Right hindlimb (tissue), 1 donor: ENCODE measurements around the gene CTDNEP1.
A peak's percentile ranks its signal among the peaks of the same experiment; 100 is the strongest.

ENCODE experiments used
- DNase-seq: peaks from one replicate; pipeline ENCODE4 v3.0.0-alpha.2; 2018

CTDNEP1 gene

DNA sequence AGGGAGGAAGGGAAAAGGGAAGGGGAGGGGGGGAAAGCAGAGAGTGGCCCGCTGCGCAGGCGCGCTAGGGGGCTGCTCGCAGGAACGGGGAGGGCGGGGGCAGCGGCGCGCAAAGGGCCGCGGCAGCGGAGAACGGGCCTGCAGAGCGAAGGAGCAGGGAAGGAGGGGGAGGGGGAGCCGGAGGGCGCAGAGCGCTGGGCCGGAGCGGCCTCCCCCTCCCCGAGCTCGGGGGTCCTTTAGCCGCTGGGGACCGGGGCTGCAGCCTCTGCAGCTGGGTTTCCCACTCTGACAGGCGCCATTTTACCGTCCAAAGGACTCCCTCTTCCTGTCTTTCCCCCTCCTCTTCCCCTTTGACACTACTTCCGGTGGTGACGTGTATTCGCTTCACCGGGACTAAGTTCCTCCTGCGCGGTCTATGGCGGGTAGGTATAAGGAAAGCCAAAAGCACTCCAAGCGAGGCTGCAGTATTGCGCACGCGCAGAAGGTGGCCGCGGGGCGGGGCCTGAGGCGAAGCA is at the start of gene CTDNEP1:
Gene CTDNEP1 (minus strand): TSS at position 74 of the 515 bp plus-strand sequence. CDS start 438 bp downstream, outside the sequence.
- peak; percentile 99 for DNase-seq

DNA sequence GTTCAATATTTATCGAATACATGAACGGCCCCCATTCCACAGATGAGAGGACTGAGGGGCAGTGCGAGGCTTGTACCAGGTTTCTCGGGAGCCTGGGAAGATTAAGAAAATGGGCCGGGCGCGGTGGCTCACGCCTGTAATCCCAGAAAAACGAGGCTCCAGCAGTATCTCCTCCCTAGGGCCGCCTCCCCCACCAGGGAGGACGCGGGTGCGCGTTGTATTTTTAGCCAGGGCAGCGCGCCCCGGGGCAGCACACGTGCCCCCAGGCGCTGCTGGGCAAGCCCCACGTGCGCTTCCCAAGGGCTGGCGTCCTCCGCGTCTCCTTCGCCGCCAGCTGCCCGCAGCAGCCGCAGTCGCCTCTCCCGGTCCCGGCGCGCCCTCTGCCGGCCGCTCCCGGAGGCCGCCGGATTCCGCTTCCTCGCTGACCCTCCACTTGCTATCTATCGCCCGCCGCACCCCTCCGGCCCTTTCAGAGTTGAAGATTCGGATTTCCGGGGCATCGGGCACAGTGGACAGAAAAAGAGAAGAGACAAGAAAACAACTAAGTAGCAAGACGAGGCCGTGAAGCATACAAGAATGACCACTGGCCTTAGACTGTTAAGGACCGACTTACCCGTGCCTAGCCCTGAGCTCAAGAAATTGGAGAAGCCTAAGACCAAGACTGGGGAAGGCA is 44.8 kb upstream of the CTDNEP1 start:
- peak; percentile 84 for DNase-seq

DNA sequence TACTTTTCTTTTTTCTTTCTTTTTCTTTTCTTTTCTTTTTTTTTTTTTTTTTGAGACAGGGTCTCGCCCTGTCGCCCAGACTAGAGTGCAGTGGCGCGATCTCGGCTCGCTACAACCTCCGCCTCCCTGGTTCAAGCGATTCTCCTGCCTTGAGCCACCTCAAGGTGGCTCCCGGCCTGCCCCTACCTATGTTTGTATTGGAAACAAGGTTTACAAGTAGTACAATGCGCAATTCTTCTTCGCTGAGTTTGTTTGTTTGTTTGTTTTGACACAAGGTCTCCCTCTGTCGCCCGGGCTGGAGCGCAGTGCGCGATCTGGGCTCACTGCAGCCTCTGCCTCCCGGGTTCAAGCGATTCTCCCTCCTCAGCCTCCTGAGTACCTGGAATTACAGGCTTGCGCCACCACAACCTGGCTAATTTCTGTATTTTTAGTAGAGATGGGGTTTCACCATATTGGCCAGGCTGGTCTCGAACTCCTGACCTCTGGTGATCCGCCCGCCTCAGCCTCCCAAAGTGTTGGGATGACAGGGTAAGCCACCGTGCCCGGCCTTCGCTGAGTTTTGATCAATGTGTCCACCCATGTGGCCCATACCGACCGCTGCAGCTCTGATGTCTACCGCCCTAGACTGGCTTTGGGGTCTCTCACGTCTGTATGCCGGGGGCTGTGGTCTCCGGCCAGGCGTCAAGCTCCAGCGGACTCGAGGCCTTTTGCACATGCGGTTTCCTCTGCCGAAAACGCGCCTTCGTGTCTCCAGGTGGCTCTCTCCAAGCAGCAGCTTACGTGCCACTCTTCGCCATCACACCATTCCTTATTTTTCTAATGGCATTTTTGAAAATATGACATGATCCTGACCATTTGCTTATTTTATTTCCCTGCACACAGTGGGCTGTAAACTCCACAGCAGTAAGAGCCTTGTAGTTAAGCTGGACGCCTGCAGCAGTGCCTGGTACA is 44.0 kb upstream of the CTDNEP1 start:
- no peak for DNase-seq

DNA sequence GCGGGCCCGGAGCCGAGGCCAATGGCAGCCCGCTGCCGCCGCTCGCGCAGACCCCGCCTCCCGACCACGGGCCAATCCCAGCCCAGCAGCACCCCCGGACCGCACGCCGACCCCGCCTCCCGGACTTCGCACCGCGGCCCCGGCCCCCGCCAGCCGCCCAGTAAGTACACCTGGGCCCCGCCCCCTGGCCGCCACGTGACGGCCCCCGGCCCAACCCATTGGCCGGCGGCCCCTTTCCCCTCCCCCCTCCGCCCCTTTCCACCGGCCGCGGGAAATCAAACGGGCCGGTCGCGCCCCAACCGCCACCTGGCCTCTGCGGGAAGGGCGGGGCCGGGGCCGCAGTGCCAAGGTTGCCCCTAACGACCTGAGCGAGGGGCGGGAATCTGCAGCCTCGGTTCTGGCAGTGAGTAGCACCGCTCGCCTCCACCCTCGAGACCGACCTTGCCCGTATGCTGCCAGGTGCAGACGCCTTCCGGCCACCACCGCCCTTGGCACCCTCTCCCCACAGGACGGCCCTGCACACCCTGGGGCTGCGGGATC is 43.1 kb upstream of the CTDNEP1 start, which contains the start of gene YBX2:
Gene YBX2 (minus strand): TSS at position 26 of the 540 bp plus-strand sequence. CDS start 139 bp downstream, outside the sequence.
- DNase-seq, result peak; percentile 55

DNA sequence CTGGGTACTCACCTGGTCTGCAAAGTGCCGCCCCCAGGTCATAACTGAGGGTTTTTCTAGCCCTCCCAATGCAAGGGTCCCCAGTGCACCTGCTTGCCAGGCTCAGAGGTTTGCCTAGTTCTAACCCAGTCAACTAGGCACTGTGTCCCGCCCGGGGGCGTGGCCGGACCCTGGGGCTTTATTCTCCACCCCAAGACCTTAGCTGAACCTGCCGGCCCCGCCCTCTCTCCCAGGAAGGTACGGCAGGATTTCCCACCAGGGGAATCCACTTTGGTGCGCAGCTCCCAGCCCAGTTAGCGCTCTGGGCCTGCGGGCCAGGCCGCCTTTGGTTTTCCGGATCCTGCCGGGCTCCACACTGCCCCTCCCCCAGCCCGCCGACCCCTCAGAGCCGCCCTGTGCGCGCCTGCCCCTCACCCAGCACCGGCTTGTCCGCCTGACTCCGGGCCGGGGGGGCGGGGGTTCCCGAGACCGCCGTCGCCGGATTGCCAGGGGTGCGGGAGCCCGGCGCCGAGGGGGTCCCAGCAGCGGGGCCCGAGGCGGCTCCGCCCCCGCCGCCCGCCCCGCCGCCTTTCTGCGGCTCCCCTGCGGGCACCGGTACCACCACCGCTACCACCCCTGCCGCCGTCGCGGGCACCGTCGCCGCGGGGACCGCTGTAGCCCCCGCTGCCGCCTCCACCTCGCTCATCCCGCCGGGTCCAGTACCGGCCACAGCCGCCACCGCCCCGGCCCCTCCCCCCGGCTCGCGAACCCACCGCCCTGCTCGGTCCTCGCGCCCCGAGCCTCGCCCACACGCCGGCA is 42.5 kb upstream of the CTDNEP1 start:
- no peak for DNase-seq

DNA sequence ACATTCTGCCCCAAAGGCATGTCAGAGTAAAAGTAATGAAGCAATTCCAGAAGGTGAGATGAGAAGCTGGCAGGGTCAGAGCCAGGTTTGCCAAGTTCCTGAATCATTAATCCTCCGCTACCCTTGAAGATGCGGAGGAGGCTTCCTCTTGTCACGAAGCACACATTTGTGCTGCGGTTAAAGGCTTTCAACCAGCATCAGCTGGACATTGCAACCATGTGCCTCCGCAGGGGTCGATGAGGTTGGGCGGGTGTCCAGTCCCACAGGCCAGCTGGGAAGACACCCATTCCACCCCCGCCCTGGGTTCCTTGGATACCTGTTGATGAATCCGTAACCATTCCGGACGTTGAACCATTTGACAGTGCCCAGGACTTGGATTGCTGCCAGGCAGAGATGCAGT is 41.6 kb upstream of the CTDNEP1 start:
- no peak for DNase-seq

DNA sequence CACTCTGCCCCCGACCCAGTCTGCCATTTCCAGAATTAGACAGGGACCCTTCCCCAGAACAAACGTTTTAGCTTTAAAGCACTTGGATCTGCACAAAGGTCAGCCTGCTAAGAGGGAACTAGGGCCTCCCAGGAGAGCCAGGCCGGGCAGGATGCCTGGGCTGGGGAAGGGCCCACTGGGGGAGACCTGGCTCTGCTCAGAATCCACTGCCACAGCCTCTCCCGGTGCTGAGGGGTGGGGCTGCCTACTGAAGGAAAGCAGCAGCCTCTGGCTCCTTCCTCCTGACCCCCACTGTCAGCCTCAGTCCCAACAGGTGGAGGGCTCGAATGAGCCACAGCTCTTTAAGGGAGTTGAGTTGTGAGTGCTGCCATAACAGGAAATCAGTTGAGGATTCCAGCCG is 41.2 kb upstream of the CTDNEP1 start:
- DNase-seq, result no peak

DNA sequence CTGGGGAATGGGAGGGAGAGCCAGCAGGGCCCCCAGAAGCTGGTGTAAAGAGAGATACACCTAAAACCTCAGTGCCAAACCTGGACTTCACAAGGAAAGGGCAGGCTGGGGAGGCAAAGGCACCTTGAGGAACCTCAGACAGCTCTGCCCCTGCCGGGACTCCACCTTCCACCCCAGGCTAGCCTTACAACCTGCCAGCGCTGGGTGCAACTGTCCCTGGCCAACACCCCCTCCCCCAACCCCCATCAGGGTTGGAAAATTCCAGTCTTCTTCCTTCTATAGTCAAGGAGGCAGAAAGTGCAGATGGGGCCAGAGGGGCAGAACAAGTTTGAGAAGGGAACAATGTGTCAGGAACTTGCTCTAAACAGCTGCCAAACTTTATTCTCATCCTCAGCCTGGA is 40.7 kb upstream of the CTDNEP1 start:
- no peak for DNase-seq

DNA sequence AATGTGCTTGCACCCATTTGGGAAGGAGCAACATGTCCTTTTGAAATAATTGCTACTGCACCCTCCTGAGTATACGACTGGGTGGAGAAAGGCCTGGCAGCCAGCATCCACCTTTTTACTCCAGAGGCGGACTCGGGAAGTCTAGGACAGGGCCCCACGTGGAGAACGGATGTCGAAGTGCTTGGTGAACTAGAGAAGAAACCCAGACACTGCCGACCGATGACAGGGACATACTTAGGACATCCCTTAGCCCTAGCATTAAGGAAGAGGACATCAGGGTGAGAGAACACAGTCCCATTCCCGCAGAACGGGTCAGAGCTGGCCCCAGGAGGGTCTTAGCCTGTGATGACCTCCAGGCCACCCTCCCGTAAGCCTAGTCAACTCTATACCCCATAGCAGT is 39.2 kb upstream of the CTDNEP1 start:
- DNase-seq, result no peak

DNA sequence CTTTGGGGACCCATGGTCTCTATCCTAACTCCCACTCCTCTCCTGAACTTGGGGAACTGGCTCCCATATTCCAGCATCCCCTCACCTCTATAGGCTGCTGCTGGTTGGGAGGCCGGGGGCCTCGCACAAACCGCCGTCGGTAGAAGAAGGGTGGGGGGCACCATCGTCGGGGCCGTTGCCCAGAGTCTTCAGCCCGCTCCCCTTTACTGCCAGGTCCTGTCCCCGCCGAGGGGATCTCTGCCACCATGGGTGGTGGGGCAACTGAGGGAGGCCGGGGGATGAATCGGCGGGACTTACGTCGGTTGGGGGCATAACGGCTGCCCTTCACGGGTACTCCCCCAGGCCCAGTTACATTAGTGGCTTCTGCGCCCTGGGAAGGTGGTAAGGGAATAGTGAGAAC is 38.6 kb upstream of the CTDNEP1 start:
- no peak for DNase-seq

DNA sequence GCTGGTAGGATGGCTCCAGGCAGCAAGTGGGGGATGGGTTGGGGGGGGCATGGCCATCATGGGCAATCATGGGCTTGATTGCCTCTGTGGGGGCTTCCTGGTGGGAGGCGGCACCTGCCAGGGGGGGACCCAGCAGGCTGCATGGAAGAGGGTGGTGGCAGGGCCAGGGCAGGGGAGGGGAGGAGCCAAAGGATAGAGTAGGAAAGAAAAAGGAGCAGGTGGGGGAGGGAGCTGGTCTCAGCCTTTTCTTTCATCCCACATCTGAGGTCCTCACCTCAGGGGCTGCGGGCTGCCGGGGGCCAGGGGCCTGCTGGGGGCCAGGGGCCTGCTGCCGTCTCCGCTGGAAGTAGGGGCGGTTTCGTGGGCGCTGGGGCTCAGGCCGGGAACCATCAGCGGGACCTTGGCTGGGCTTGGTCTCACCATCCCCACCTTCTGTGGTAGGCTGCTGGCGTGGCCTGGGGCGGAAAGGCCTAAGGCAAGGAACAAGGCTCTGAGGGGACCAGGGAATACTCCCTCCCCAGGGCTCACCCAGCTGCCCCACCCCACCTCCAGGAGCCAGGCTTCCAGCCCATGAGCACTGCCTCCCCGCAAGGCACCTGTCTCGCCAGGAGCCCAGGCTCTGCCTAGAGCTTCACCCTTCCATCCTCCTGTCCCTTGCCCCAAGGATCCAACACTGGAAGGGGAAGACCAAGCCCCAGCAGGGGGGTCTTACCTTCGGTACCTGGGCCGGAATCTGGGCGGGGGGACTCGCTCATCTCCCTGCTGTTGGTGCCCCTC is 37.9 kb upstream of the CTDNEP1 start:
- DNase-seq, result no peak

DNA sequence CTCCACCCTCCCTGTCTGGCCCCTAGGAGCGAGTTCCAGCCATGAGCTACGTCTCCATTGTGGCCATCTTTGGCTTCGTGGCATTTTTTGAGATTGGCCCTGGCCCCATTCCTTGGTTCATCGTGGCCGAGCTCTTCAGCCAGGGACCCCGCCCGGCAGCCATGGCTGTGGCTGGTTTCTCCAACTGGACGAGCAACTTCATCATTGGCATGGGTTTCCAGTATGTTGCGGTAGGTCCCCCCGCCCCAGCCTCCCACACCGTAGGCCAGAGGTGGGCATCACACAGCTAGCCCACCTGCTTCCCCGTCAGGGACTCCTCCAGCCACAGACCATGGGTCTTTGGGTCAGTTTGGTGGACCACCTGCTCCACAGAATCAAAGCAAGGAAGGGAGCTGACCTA is 34.1 kb upstream of the CTDNEP1 start:
- no peak for DNase-seq

DNA sequence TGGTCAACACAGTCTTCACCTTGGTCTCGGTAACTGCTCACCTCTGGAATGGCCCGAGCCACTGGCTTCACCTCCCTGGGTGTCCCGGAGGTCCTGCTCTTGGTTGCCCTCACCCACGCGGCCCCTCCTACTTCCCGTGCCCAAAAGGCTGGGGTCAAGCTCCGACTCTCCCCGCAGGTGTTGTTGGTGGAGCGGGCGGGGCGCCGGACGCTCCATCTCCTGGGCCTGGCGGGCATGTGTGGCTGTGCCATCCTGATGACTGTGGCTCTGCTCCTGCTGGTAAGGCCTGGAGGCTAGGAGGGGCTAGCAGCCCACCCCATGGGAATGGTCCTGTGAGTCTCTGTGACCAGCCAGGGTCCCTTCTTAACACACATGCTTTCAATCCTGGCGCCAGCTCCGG is 33.4 kb upstream of the CTDNEP1 start:
- no peak for DNase-seq

DNA sequence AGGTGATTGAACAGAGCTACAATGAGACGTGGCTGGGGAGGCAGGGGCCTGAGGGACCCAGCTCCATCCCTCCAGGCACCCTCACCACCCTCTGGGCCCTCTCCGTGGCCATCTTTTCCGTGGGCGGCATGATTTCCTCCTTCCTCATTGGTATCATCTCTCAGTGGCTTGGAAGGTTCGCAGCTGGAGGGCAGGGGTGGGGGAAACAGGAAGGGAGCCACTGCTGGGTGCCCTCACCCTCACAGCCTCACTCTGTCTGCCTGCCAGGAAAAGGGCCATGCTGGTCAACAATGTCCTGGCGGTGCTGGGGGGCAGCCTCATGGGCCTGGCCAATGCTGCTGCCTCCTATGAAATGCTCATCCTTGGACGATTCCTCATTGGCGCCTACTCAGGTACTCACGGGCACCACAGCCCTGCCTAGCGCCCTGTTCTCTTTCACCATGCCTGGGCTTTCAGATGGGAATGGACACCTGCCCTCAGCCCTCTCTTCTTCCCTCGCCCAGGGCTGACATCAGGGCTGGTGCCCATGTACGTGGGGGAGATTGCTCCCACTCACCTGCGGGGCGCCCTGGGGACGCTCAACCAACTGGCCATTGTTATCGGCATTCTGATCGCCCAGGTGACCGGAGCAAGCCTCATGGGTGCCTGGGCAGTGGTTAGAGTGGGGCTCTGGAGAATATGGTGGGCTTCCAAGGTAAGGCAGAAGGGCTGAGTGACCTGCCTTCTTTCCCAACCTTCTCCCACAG is 32.1 kb upstream of the CTDNEP1 start:
- DNase-seq, result no peak

DNA sequence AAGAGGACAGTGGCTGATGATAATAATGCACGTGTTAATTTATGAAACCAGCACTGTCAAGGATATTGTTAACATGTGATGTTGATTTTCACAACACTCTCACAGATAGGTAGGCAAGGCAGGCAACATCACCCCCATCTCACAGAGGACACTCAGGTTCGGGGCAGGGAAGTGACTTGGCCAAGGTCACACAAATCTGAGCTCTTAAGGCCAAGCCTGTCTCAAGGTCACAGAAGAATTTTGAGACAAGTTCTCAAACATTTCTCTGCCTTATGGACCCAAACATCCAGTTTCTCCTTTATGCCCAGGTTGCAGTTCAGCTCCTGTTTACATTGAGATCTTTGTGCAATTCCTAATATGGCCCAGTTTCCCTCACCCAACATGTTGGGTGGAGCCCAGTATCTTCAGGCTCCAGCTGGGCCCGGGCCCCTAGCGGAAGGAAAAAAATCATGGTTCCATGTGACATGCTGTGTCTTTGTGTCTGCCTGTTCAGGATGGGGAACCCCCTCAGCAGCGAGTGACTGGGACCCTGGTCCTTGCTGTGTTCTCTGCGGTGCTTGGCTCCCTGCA is 31.3 kb upstream of the CTDNEP1 start:
- DNase-seq, result no peak

DNA sequence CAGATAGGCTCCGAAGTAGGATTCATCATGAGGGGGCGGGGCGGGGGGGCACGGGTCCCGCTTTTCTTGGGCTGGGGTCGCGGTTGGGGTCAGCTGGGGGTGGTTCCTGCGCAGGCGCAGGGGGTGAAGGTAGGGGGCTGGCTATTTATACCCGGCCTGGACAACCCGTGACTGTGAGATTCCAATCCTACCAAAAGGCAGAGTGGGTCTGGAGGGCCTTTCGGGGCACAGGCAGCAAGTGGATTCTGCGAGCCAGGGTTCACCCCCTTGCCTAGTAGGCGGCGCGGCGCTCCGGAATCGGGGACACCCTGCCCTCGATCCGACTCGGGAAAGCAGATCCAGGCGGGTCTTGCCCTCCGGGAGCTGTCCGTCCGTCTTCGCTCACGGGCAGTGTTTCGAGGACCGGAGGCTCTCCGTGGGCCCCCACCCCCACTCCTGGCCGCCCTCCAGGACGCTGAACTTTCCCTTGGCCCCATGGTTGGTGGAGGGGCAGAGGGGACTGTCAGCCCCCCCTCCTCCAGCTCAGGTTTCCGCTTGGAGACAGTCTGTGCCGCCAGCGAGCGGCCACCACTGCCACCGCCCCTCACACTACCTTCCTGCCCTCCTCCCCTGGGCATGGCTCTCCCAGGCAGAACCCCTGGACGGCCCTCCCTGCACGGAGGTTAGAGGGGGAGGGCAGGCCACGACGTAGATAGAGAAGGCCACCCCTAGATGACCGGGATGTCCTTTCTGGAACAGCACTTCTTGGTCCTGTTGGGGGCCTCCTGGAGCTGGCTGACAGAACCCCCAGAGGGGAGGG is 30.6 kb upstream of the CTDNEP1 start:
- DNase-seq, result peak; percentile 61

DNA sequence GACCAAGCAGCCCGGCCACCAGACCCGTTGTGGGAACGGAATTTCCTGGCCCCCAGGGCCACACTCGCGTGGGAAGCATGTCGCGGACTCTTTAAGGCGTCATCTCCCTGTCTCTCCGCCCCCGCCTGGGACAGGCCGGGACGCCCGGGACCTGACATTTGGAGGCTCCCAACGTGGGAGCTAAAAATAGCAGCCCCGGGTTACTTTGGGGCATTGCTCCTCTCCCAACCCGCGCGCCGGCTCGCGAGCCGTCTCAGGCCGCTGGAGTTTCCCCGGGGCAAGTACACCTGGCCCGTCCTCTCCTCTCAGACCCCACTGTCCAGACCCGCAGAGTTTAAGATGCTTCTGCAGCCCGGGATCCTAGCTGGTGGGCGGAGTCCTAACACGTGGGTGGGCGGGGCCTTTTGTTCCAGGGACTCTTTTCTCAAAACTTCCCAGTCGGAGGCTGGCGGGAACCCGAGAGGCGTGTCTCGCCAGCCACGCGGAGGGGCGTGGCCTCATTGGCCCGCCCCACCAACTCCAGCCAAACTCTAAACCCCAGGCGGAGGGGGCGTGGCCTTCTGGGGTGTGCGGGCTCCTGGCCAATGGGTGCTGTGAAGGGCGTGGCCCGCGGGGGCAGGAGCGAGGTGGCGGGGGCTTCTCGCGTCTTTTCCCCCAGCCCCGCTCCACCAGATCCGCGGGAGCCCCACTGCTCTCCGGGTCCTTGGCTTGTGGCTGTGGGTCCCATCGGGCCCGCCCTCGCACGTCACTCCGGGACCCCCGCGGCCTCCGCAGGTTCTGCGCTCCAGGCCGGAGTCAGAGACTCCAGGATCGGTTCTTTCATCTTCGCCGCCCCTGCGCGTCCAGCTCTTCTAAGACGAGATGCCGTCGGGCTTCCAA is 29.8 kb upstream of the CTDNEP1 start, which contains the start of gene SLC2A4:
Gene SLC2A4 (plus strand): TSS at position 645 of the 879 bp plus-strand sequence. CDS start 217 bp downstream, at position 862.
- DNase-seq, result peak; percentile 93

DNA sequence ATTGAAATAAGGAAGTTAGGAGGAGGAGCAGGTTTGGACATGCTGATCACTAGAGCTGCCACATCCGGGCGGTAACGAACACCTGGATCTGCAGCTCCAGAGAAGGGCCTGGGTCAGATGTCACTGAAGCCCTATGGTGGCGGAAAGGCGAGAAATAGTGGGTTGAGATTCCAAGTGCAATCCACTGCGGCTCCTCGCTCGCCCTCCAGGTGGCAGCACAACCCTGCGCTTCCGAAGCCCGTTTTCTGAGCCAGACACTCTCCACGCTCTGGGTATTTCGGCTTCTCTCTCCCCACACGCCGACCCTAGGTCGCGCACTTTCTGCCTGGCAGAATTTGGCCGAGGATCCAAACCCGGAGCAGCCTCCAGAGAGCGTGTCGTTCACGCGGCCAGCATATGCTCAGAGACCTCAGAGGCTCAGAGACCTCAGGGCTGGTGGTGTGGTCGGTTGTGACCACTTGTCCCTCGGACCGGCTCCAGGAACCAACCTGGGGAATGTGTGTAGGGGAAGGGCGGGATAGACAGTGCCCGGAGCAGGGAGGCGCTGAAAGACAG is 29.1 kb upstream of the CTDNEP1 start:
- peak; percentile 85 for DNase-seq
